ENCODE data around the gene MGRN1.

DNA sequence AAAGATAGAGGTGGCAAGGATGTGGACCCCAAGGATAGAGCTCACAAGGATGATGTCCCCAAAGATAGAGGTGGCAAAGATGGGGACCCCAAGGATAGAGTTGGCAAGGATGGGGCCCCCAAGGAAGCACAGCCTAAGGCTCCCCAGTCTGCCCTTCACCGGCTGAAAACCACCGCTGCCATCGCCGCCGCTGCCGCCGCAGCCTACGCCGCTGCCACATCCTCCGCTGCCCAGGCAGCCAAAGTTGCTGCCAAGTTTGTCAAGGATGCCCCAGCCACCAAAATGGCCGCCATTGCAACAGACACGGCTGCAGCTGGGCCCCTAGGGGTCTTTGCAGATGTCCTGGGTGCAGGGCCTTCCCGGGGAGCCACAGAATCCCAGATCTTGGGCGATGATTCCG is 48.6 kb upstream of the MGRN1 start:
- TF ChIP-seq, protein P1, sequence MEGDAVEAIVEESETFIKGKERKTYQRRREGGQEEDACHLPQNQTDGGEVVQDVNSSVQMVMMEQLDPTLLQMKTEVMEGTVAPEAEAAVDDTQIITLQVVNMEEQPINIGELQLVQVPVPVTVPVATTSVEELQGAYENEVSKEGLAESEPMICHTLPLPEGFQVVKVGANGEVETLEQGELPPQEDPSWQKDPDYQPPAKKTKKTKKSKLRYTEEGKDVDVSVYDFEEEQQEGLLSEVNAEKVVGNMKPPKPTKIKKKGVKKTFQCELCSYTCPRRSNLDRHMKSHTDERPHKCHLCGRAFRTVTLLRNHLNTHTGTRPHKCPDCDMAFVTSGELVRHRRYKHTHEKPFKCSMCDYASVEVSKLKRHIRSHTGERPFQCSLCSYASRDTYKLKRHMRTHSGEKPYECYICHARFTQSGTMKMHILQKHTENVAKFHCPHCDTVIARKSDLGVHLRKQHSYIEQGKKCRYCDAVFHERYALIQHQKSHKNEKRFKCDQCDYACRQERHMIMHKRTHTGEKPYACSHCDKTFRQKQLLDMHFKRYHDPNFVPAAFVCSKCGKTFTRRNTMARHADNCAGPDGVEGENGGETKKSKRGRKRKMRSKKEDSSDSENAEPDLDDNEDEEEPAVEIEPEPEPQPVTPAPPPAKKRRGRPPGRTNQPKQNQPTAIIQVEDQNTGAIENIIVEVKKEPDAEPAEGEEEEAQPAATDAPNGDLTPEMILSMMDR (IDR thresholded peaks at IDR 0.05) = no peak
- TF ChIP-seq POLR2A (IDR thresholded peaks at IDR 0.05) = no peak
